ENCODE measurements around the gene GTPBP10. TPM values are rescaled to one million over a fixed set of nuclear protein-coding genes. Genes with fewer than 3 reads are reported as not detected.

The GTPBP10 gene
- total and polyA plus RNA-seq, 9 of the 15 experiments (the other 6 are each of a cell fraction or from before 2014, with no cell fraction given), result 34.6 to 89.8 (median 76.4) TPM

GRCh38 chr7:90346336-90347125 lies at the start of gene GTPBP10 (continued):
- TF ChIP-seq PATZ1 (CRISPR knock-in tag; IDR thresholded peaks at IDR 0.05; ENCODE audit: borderline replicate concordance) (no peak), NONO (IDR thresholded peaks at IDR 0.05; ENCODE audit: low read depth in 2 of 2, low read length in 1 of 2) (no peak), CHAMP1 (IDR thresholded peaks at IDR 0.05) (peak; percentile 80), BRD4 (IDR thresholded peaks at IDR 0.05) (peak; percentile 85; the same call in 1 of the 2 replicates), DIDO1 (tag; IDR thresholded peaks at IDR 0.05; ENCODE audit: low read depth) (peak; percentile 93), BHLHE40 (IDR thresholded peaks at IDR 0.05; ENCODE audit: low read length) (peak; percentile 84), SMAD1 (IDR thresholded peaks at IDR 0.05; ENCODE audit: low read depth, low read length, partially characterized antibody) (peak; percentile 28), ZNF584 (CRISPR knock-in tag; IDR thresholded peaks at IDR 0.05; ENCODE audit: low read depth) (no peak), MNT (conservative IDR thresholded peaks at IDR 0.05) (peak; percentile 95 to 98), KHSRP (IDR thresholded peaks at IDR 0.05) (peak; percentile 85), FOXA3 (CRISPR knock-in tag; conservative IDR thresholded peaks at IDR 0.05 in 1 of 2, IDR thresholded peaks at IDR 0.05 in 1 of 2) (no peak), XRCC4 (IDR thresholded peaks at IDR 0.05; ENCODE audit: extremely low read depth, insufficient read depth, insufficient read length) (no peak), TCF7L2 (IDR thresholded peaks at IDR 0.05; ENCODE audit: low read depth, low read length) (no peak)
- TF ChIP-seq, protein P1, sequence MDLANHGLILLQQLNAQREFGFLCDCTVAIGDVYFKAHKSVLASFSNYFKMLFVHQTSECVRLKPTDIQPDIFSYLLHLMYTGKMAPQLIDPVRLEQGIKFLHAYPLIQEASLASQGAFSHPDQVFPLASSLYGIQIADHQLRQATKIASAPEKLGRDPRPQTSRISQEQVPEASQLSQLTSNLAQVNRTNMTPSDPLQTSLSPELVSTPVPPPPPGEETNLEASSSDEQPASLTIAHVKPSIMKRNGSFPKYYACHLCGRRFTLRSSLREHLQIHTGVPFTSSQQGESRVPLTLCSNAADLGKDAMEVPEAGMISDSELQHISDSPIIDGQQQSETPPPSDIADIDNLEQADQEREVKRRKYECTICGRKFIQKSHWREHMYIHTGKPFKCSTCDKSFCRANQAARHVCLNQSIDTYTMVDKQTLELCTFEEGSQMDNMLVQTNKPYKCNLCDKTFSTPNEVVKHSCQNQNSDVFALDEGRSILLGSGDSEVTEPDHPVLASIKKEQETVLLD (IDR thresholded peaks at IDR 0.05), result peak; percentile 96
